Upper lobe of right lung (tissue), 1 donor: ENCODE data around the gene MALSU1. TPM values are rescaled to one million over a fixed set of nuclear protein-coding genes. Genes with fewer than 3 reads are reported as not detected.

ENCODE experiments used
- ATAC-seq: fragments of 200-7000 bp; cut with Tn5 transposase; one replicate; pipeline ENCODE4 v1.9.1; 2020; ENCODE audit warnings: mild to moderate bottlenecking, moderate library complexity
- DNase-seq: peaks from one replicate; pipeline ENCODE4 v3.0.0-alpha.2; 2020
- H3K27ac ChIP-seq: fragments of 200-600 bp; one replicate; pipeline ENCODE4 v1.8.0; 2022
- H3K27me3 ChIP-seq: fragments of 200-600 bp; one replicate; pipeline ENCODE4 v1.8.0; 2022; ENCODE audit warnings: mild to moderate bottlenecking
- H3K36me3 ChIP-seq: fragments of 200-600 bp; one replicate; pipeline ENCODE4 v1.8.0; 2022
- H3K4me1 ChIP-seq: fragments of 200-600 bp; one replicate; pipeline ENCODE4 v1.8.0; 2022
- H3K4me3 ChIP-seq: fragments of 200-600 bp; one replicate; pipeline ENCODE4 v1.8.0; 2022; ENCODE audit warnings: mild to moderate bottlenecking
- H3K9me3 ChIP-seq: fragments of 200-600 bp; one replicate; pipeline ENCODE4 v1.8.0; 2022
- CTCF ChIP-seq: fragments of 200-600 bp; IDR thresholded peaks from one replicate; pipeline ENCODE4 v1.8.0; 2022; ENCODE audit warnings: antibody characterized with exemption
- intact Hi-C: fragments of 100-400 bp; cut with DNase I; formaldehyde crosslinking; loops from one replicate; pipeline ENCODE4 v1.11.0; 2022
- total RNA-seq: library from RNA; stranded (reverse); fragmentation: NEBNext Ultra II Directional; extraction: Animal tissue kit (Norgen Biotek cat#: 25700); gene quantifications from one replicate; pipeline ENCODE4 v1.2.1, GENCODE V29; 2021
- donor health status: DM: no; HTN: yes; CAD: no; lungs with severe emphysema.

The MALSU1 gene
- total RNA-seq, 1 donor from 2014 or later: 42.2 TPM

GRCh38 chr7:23294549-23295400, 4.4 kb upstream of the MALSU1 start:
- ATAC-seq (no peak), DNase-seq (no peak)
- intact Hi-C loops: no loop called here
- peaks cover 7% of the 10 kb centered on the region for H3K4me1 ChIP-seq
- no peaks in the 10 kb centered on the region for H3K27me3 ChIP-seq
- H3K9me3 ChIP-seq: no peaks in the 10 kb centered on the region
- H3K27ac ChIP-seq: no peak overlapping the region
- no peak for TF ChIP-seq CTCF
- no peaks in the 10 kb centered on the region for H3K36me3 ChIP-seq
- no peak overlapping the region for H3K4me3 ChIP-seq

- no peak for ATAC-seq
- no peak for TF ChIP-seq CTCF
- intact Hi-C loops: no loop called here
Measured at GRCh38 chr7:23295401-23295697, 3.8 kb upstream of the MALSU1 start.

GRCh38 chr7:23298141-23298881, 828 bp upstream of the MALSU1 start:
- peak overlapping the region; percentile 91 for H3K27ac ChIP-seq
- intact Hi-C loops: no loop called here
- H3K4me1 ChIP-seq: peaks cover 26% of the 10 kb centered on the region
- no peaks in the 10 kb centered on the region for H3K9me3 ChIP-seq
- ATAC-seq (peak; percentile 18), DNase-seq (no peak)
- H3K4me3 ChIP-seq: peak overlapping the region; percentile 98
- peaks cover 13% of the 10 kb centered on the region for H3K36me3 ChIP-seq
- no peaks in the 10 kb centered on the region for H3K27me3 ChIP-seq
- no peak for TF ChIP-seq CTCF

More at GRCh38 chr7:23295401-23295697, 3.8 kb upstream of the MALSU1 start:
- no peaks in the 10 kb centered on the region for H3K27me3 ChIP-seq
- no peak overlapping the region for H3K27ac ChIP-seq
- DNase-seq: no peak
- no peaks in the 10 kb centered on the region for H3K36me3 ChIP-seq
- no peaks in the 10 kb centered on the region for H3K9me3 ChIP-seq
- H3K4me1 ChIP-seq: peaks cover 12% of the 10 kb centered on the region
- H3K4me3 ChIP-seq: no peak overlapping the region

- peak; percentile 1 for ATAC-seq
- intact Hi-C loops: no loop called here
- peaks cover 26% of the 10 kb centered on the region for H3K4me1 ChIP-seq
Measured at GRCh38 chr7:23299770-23300300, 696 bp downstream of the MALSU1 start.

More at GRCh38 chr7:23299770-23300300, 696 bp downstream of the MALSU1 start:
- Histone ChIP-seq H3K36me3 (peaks cover 13% of the 10 kb centered on the region), H3K27ac (peak overlapping the region; percentile 91), H3K4me3 (peak overlapping the region; percentile 98), H3K9me3 (no peaks in the 10 kb centered on the region), H3K27me3 (no peaks in the 10 kb centered on the region)
- DNase-seq: no peak
- no peak for TF ChIP-seq CTCF
